COLO829 (cell line): ENCODE data around the gene SUMO3.
A peak's percentile ranks its signal among the peaks of the same experiment; 100 is the strongest.

Experiments
- DNase-seq: peaks from one replicate; pipeline ENCODE4 v3.0.0; 2012; ENCODE audit warnings: low spot score

SUMO3 gene

DNA sequence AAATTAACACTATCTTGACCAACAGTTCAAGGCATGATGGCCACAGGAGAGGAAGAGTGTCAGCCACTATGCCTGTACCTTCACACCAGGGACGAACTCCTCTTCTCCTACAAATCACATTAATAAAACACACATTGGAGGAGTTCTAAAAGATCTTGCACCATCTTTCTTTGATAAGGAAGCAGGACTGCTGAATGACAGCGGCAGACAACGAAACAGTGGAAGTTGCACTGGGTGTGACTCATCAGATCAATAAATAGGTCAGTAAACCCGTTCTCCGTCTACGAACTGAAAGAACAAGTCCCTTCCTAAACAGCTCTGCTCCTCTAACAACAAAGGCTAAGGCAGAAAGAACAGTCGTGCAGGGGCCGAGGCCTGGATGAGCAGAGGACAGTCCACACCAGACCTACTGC is 39.4 kb downstream of the SUMO3 start:
- no peak for DNase-seq

DNA sequence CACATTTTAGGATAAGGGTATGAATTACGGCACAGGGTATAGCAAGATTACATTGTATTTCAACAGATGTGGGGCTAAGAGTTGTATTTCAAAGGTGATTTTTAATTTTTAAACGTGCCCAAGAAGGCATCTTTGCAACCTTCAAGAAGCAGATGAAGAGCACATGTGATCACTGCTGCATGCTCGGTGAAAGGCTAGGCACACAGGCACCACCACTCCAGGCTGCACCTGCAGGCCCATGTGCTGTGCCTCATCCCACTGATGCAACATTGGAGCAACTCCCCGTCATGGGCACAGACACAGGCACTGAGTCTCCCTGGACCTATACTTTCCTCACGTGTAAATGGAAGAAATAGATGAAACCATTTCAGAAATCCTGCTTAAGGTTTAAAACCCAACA is 39.8 kb downstream of the SUMO3 start:
- DNase-seq = no peak

DNA sequence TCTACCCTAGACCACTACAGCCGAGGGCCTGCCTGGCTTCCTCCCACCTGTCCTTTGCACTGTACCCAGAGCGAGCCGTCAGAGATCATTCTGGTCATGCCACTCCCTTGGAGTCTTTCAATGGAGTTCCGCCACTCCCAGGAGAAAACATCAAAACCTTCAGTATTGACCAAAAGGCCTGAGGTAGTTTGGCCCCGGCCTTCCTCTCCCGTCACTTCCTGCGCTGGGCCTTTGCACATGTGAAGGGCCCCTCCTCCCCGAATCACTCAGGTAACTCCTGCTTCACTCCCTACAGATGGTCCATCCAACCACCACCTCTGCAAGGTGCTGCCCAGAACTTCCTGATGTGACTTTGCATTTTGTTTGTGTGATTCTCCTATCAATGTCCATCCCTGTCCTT is 42.9 kb downstream of the SUMO3 start:
- DNase-seq = no peak

- no peak for DNase-seq
Measured at GRCh38 chr21:44773291-44773932, 44.5 kb downstream of the SUMO3 start.

DNA sequence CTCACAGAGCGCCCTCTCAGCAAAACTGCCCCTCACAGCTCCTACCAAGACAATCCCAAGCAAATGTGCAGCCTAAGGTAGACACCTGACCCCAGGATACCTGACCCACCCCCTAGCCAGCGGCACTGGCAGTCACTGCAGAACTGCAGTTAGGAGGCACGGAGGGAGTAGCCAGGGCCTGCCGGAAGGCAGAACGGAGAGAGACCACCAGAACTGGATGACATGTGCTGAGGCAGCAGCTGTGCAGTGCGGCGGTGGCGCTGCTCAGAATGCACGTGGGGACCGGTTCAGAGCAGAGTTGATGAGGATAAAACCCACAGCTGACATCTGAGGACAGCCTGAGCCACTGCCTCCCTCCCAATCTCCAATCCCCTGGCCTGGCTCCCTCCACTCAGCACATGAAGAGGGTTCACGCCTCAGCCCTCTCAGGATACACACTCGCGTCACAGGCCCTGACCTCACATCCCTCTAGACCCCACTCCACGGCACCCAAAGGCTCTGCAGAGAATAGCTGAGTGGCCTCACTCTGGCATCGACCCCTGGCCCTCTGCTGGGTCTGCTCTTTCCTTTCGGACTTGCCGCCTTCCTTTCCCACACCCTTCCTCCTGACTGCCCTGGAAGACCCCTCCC is 45.9 kb downstream of the SUMO3 start:
- no peak for DNase-seq

DNA sequence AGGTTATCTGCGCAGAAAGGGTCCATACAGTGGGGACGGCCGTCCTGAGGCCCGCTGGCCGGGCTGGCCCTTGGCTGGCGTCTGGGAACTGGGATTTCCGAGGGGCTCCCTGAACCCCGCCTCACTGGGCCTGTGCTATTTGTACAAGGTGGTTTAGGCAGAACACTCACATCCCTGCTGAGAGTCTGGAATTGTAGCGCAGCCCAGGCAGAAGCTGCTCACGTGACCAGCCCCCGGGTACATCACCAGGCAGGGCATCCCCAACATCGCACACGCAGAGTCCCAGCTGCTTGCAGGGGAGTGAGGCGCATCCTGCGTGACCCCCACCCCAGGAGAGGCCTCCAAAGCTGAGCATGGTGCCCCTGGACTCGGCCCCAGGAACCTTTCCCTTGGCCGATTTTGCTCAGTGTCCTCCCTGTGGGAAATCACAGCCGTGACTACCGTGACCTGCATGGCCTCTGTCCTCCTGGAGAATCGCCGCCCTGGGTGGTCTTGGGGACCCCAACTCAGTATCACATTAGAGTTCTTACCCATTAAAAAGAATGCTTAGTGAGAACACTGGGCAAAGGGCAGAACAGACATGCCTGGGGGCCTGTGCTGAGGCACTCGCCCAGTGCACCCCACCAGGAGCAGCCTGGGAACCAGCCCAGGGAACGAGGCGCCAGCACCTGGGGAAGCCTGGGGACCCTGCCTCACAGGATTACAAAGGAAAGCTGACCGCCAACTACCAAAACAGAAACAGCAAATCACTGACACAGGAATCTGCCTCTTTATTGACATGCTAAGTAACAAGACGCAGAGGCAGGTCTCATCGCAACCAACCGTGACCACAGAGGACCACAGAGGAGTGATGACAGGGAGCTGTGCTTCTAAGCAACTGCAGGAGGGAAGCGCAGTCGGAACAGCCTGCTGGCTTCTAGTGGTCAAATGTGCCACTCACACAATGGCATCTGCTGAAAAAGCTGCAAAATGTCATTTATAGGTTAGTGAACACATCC is 49.7 kb downstream of the SUMO3 start:
- no peak for DNase-seq

- DNase-seq = no peak
Measured at GRCh38 chr21:44766818-44767354, 51.0 kb downstream of the SUMO3 start.

GRCh38 chr21:44766014-44766817 is 51.6 kb downstream of the SUMO3 start:
- DNase-seq = no peak

- no peak for DNase-seq
Measured at GRCh38 chr21:44765231-44766013, 52.4 kb downstream of the SUMO3 start.

- DNase-seq = peak; percentile 13
Measured at GRCh38 chr21:44764319-44765230, 53.3 kb downstream of the SUMO3 start.

- DNase-seq = no peak
Measured at GRCh38 chr21:44763451-44764318, 54.2 kb downstream of the SUMO3 start.

GRCh38 chr21:44763050-44763378 is 54.8 kb downstream of the SUMO3 start:
- no peak for DNase-seq

DNA sequence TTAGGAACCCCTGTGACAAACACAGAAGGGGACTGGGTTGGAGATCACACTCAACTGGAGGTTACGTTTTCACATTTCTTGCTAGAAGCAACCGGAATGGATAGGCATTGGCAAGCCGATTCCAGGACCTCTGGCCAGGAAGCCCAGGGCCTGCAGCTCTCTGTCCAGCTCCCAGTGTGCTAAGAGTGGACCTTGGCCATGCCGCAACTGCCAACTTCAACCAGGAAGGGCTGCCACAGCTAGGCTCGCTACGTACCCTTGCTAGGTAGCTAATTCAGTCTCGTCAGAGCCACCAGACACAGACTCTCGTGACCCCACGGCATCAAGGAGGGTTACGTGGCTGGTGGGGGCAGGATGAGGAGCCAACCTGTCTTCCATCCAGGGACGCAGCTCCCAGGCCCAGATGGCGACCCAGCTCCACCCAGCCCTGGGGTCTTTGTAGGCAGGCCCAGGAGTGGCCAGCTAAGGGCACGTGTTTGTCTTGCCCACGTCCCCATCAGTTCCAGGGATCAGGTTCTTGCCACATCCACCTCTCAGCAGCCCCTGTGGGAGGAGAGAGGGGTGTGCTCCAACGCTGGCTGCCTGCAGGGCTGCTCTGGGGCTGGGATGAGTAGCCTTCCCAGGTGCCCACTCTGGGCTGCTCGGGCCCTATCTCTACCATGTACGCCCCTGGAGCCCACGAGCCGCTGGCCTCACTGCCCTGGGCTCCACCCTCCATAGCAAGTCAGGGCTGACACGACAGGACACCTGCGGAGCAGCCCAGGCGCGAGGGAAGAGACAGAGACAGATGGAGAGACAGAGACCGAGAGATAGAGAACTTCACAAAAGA is 55.4 kb downstream of the SUMO3 start:
- no peak for DNase-seq

DNA sequence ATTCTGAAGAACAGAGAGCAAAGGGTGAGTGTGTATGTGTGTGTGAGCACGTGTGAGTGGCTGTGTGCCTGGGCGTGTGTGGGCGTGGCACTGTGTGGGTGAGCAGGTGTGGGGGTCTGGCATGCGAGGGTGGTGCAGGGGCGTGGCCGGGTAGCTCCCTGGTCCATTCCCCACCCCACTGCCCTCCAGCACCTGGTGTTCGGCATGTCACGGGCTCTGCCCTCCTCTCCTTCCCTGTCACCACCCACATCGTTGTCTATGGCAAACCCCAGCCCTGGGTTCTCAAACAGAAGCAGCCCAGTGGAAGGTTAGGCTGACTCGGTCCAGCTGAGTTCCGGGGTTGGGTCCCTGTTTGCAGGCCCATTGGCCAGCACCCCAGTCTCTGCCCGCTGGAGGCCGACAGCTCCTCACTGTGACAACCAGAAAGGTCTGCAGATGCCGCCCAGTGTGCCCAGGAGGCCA is 56.1 kb downstream of the SUMO3 start:
- no peak for DNase-seq

DNA sequence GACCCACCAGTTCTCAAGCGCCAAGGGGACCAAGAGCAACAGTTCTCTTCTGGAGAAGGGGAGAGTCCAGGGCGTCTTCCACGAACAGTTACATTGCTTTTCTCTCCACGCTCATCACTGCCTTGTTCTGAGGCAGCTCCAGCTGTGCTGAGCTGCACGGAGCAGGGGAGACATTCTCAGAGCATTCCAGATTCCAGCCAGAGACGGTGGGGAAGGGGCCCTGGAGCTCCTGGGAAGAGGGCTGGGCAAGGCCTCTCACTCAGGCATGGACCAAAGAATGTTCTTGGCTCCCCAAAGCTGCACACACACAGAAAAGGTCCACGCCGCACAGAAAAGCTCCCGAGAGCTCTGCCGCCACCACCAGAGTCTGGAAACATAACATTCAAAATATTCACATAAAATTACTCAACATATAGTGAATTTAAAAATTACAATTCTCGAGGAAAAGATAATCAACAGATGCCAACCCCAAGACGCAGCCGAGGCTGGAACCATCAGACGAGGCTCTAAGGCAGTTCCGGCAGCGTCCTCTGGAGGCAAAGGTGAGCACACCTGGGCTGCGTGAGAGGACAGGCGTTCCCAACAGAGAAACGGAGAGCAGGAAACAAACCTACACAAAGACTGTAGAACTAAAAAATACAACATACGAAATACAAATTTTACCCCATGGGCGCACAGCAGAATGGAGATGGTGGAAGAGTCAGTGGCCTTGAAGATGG is 56.7 kb downstream of the SUMO3 start:
- DNase-seq = no peak

DNA sequence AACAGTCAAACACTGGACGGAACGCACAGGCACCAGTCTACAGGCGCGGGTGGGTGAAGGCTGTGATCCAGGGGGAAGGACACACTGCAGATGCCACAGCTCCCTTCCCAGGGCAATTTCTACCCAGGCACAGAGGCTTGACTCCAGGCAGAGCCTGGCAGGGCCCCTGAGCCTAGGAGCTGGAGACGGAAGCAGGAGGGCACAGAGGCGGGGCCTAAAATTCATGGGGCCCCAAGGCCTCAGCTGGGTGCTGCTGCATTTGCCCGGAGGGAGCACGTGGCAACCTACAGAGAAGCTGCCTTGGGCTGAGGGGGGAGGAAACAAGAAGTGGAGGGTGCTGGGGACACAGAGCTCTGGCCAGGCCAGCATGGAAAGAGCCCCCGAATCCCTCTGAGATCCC is 57.5 kb downstream of the SUMO3 start:
- no peak for DNase-seq

- no peak for DNase-seq
Measured at GRCh38 chr21:44759628-44760285, 58.1 kb downstream of the SUMO3 start.
